Breast epithelium (tissue), 3 donors: ENCODE results near the gene SYT2.

Experiments
- CTCF ChIP-seq, 3 donors: fragments of 450-650 bp; IDR thresholded peaks; one replicate each; pipeline ENCODE4 v1.5.1; 2016 to 2017; ENCODE audit warnings: antibody characterized with exemption in 3 of 3, mild to moderate bottlenecking in 3 of 3, moderate library complexity in 3 of 3
- POLR2A ChIP-seq: fragments of 450-650 bp; IDR thresholded peaks from one replicate; pipeline ENCODE4 v1.6.1; 2016; ENCODE audit warnings: antibody characterized with exemption, mild to moderate bottlenecking, moderate library complexity

GRCh38 chr1:202578565-202578964 is 131.7 kb downstream of the SYT2 start:
- no peak for TF ChIP-seq POLR2A
- no peak for TF ChIP-seq CTCF (IDR thresholded peaks at IDR 0.05)
